ENCODE measurements around the gene HMGA1. TPM values are rescaled to one million over a fixed set of nuclear protein-coding genes. Genes with fewer than 3 reads are reported as not detected.

The HMGA1 gene
- polyA plus RNA-seq, 1 of the 3 experiments (the other 2 are of a cell fraction): 433 TPM

GRCh38 chr6:34259529-34260069 lies 22.9 kb downstream of the HMGA1 start:
- no peaks in the 10 kb centered on the region for H3K27me3 ChIP-seq (ENCODE audit: insufficient read depth)
- no peak overlapping the region for H2AFZ ChIP-seq (ENCODE audit: low read depth)
- DNase-seq: no peak
- peaks cover 6% of the 10 kb centered on the region for H3F3A ChIP-seq (replicated peaks; ENCODE audit: insufficient read depth)
- H3K4me3 ChIP-seq (ENCODE audit: low read depth in 2 of 2, low read length in 1 of 2): no peak overlapping the region
- ChIA-PET POLR2A (no interaction called here), CTCF (no interaction called here)
- H4K20me1 ChIP-seq (ENCODE audit: insufficient read depth): no peaks in the 10 kb centered on the region
- H3K4me2 ChIP-seq: no peak overlapping the region
- H3K36me3 ChIP-seq (replicated peaks in 1 of 2; ENCODE audit: control insufficient read depth in 1 of 2, insufficient read depth in 2 of 2, low read length in 1 of 2): no peaks in the 10 kb centered on the region
- H3K27ac ChIP-seq (ENCODE audit: low read depth in 2 of 2, low read length in 1 of 2): no peak overlapping the region
- no peak overlapping the region for H3K9ac ChIP-seq
- H3K9me2 ChIP-seq: no peaks in the 10 kb centered on the region
- TF ChIP-seq REST (IDR thresholded peaks at IDR 0.05; ENCODE audit: low read depth, low read length) (no peak), USF2 (IDR thresholded peaks at IDR 0.05; ENCODE audit: borderline replicate concordance, low read depth, low read length) (no peak), GABPA (IDR thresholded peaks at IDR 0.05; ENCODE audit: low read depth) (no peak), POLR2AphosphoS5 (IDR thresholded peaks at IDR 0.05; ENCODE audit: low read depth, low read length) (no peak), FOXJ3 (CRISPR knock-in tag; IDR thresholded peaks at IDR 0.05) (no peak), FOSL2 (IDR thresholded peaks at IDR 0.05; ENCODE audit: borderline replicate concordance, low read depth) (no peak), TCF12 (IDR thresholded peaks at IDR 0.05) (no peak), TAF1 (IDR thresholded peaks at IDR 0.05; ENCODE audit: borderline replicate concordance, low read depth, low read length) (no peak), TEAD4 (IDR thresholded peaks at IDR 0.05; ENCODE audit: borderline replicate concordance, insufficient read depth) (no peak), CTCF (IDR thresholded peaks at IDR 0.05) (no peak), RCOR1 (IDR thresholded peaks at IDR 0.05; ENCODE audit: low read length) (no peak), ZBTB33 (IDR thresholded peaks at IDR 0.05; ENCODE audit: borderline replicate concordance, low read depth) (no peak), CHD2 (IDR thresholded peaks at IDR 0.05; ENCODE audit: low read length, partially characterized antibody) (no peak), MAX (IDR thresholded peaks at IDR 0.05; ENCODE audit: low read depth) (no peak), EP300 (IDR thresholded peaks at IDR 0.05; ENCODE audit: borderline replicate concordance in 1 of 2, low read depth in 1 of 2, low read length in 1 of 2) (no peak), SIN3A (IDR thresholded peaks at IDR 0.05; ENCODE audit: borderline replicate concordance, low read depth, low read length) (no peak), ELF1 (IDR thresholded peaks at IDR 0.05) (no peak), SMC3 (IDR thresholded peaks at IDR 0.05; ENCODE audit: low read depth, low read length) (no peak), GATA2 (CRISPR knock-in tag; IDR thresholded peaks at IDR 0.05) (no peak)
- H3K79me2 ChIP-seq (ENCODE audit: insufficient read depth): no peaks in the 10 kb centered on the region
- 88% methylated on average over 6 of the region's 6 CpGs for WGBS (ENCODE audit: low lambda C conversion rate)
- no peaks in the 10 kb centered on the region for H3K9me3 ChIP-seq
- no peaks in the 10 kb centered on the region for H3K4me1 ChIP-seq (ENCODE audit: control insufficient read depth in 1 of 2, insufficient read depth in 2 of 2, low read depth in 1 of 2, low read length in 1 of 2)
